HG03565 (cell line): Measurements from ENCODE around the gene GTF2E1.

Experiments
- ATAC-seq: cut with Tn5 transposase; IDR thresholded peaks from one replicate; pipeline ENCODE4 v1.9.1; 2021; ENCODE audit warnings: mild to moderate bottlenecking, moderate library complexity; ENCODE audit not compliant: unreplicated experiment

Gene GTF2E1

DNA sequence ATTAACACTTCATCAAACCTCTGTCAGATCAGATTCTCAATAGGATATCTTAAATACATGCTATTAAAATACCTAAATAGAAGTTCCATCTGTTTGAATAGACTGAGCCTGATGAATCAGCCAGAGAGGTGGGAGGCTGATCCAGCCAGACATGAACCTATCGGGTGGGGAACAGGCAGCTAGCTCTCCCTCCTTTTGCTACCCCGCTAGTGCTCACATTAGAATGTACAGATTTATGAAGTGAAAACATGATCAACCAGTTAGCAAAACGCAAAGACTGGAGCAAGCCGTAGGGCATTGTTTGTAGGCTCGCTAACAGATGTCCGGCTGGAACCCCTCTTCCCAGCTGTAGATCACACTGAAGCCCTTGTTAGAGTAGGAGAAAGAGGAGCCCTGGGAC lies 54.4 kb downstream of the GTF2E1 start:
- no peak for ATAC-seq

DNA sequence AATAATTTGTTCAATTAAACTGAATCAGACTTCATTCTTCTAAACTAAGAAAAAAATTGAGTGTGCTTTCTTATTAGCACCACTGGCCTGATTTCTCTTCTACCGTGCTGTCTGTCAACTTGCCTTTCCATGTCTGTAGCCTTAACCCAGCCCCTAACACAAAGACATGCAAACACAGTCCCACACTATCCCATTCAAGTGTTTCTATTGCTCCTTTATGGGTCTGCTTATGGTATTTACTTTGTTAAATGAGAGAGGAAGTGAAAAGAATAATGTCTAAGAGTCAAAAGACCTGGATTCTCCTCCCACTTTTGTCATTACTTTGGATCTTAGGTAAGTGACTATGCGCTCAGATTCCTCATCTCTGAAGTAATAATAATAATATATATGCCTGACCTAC lies 55.3 kb downstream of the GTF2E1 start:
- no peak for ATAC-seq

DNA sequence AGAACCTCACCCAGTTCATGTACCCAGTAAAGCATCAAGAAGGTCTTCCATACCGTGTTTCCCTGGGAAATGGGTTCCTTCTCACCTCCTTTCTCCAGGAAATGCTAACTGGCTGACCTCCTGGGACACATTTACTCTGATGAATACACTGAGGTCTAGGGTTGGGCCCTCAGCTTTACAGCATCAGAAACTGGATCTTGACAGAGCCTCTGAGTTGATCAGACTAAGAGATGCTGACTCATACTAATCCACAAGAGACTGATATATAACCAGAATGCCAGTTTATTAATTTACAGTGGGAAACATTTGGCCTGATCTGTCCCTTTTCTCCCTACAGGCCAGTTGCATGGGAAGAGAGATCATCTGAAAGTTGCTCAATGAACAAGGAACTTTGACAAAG lies 55.8 kb downstream of the GTF2E1 start:
- no peak for ATAC-seq

DNA sequence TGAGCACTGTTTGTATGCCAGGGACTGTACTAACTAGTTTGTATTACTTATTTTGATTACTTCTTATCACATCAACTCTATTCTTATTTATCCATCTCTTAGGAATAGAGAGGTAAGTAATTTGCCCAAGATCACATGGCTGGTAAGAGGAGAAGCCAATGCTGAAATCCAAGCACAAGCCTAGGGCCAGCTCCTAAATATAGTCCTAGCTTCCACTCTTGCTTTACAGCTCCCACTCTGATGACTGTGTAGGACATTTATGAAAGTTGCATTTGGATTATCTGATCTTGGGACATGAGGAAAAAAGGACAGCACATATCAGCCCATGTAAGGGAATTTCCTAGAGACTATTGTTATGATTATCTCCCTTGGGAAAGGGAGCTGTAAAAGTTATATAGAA lies 58.1 kb downstream of the GTF2E1 start:
- no peak for ATAC-seq

DNA sequence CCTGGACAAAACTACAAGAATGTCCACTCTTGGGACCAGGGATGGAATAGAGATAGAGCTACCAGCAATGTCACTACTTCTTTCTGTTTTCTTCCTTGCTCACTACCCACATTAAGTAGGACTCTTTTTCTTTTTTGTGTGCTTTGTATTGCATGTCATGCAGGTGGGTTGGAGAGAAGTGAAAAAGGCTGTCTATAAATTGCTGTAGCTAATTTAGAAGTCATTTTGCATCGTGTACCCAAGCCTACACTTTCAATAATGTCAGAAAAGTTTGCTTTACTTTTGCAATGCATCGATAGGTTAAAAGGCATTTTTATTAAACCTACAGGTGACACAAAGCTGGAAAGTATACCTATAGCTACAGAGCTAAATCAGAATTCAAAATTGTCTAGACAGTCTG lies 58.9 kb downstream of the GTF2E1 start:
- ATAC-seq = no peak

- no peak for ATAC-seq
Measured at GRCh38 chr3:120802916-120803315, 60.4 kb downstream of the GTF2E1 start.

DNA sequence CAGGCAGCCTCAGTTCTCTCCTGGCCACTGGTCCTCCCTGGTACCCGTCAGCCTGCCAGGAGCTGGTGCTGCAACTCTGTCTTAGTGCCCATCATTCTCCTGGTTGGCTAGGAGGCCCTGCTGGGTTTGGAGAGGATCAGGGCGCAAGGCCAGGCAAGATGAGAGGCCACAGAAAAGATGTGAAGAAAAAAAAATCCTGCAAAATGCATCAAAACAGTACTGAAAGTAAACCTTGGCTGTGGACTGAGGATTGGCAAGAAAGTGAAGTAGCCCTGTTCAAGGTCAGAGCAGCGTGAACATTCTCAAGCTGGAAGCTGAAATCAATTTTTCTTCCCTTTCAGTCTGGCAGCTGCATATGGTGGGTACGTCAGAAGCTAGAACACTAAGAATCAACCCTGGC lies 74.2 kb downstream of the GTF2E1 start:
- no peak for ATAC-seq

GRCh38 chr3:120820748-120821147 lies 78.2 kb downstream of the GTF2E1 start:
- ATAC-seq = no peak

GRCh38 chr3:120821426-120821825 lies 78.9 kb downstream of the GTF2E1 start:
- ATAC-seq = no peak

DNA sequence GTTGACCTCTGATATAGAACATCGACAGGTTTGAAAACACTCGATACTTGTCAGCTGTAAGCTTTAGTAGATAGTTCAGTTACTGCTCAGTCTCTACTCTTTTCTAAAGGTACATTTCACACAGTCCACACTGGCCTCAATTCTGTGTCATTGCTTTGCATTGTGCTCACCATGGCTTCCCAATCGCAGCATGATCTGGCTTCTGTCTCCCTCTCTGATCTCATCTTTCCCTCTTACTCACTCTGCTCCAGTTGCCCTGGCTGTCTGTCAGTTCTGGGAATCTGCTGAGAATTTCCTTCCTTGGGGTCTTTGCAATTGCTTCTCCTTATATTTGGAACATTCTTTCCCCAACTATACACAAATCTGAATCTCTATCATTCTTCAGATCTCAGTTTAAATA lies 80.6 kb downstream of the GTF2E1 start:
- no peak for ATAC-seq

GRCh38 chr3:120824613-120825012 lies 82.1 kb downstream of the GTF2E1 start:
- ATAC-seq = no peak

DNA sequence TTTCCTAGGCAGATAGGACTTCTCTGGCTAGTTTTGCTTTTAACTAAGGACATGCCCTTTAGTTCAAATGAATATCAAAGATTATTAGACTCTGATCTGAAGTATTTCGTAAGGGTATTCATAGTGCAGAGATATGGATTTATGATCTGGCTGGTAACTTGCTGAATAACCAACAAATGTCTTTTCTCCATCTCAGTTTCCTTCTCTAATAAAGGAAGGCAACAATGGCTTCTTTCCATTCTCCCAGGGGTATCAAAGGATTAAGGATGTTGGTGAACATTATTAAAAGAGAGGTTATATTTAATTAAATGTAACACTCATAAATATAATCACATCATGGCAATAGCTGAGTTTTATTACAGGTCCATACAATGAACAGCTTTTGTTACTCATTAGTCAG lies 86.3 kb downstream of the GTF2E1 start:
- ATAC-seq = no peak

GRCh38 chr3:120831066-120831465 lies 88.5 kb downstream of the GTF2E1 start:
- ATAC-seq = no peak
